ENCODE data around the gene PLAGL2. TPM values are rescaled to one million over a fixed set of nuclear protein-coding genes. Genes with fewer than 3 reads are reported as not detected.

Gene PLAGL2
- 2.9 and 3.2 TPM in 2 replicates for total RNA-seq

DNA sequence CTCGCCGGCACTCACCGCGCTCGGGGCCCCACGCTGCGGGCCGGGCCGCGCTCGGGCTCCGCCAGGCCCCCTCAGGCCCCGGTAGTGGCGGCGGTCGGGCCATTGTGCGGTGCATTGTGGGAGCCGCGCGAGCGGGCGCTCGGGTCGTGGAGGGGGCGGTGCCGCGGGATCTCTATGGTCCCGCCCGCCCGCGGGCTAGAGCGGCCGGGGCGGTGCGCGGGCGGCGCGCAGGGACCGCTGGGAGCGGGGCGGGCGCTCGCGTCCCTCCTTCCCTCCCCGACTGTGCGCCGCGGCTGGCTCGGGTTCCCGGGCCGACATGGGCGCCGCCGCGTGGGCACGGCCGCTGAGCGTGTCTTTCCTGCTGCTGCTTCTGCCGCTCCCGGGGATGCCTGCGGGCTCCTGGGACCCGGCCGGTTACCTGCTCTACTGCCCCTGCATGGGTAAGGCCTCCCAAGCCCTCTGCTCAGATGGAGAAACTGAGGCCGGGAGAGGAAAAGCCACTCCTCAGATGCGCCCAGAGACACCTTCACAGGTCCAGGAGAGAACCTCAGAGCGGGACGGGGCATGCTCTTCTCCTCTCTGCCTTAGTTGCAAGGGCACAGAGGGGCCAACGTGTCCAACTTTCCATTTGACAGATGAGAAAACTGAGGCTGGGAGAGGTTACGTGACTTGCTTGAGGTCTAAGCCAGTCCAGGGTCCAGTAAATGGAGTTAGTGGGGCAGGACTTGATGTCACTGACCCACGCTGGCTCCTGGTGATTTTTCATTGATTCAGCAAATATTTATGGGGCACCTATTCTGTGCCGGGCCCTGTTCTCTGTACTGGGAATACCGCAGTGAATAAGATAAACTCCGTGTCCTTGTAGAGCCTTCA lies at the start of gene PLAGL2, which contains the start of gene POFUT1:
Gene PLAGL2 (minus strand): TSS at position 118 of the 873 bp plus-strand sequence. CDS start 5,565 bp downstream, outside the sequence.
Gene POFUT1 (plus strand): TSS at position 255 of the 873 bp plus-strand sequence. CDS start 62 bp downstream, at position 317.

Other genes with a start within 250 kb of the PLAGL2 start
- gene XKR7, start 239.6 kb downstream of the PLAGL2 start, total RNA-seq = under 0.01 TPM in 1 of 2 replicates, not detected in the other
- gene CCM2L, start 197.3 kb downstream of the PLAGL2 start, total RNA-seq = under 0.01 TPM in 1 of 2 replicates, not detected in the other
- gene HCK, start 155.5 kb downstream of the PLAGL2 start, total RNA-seq = not detected in 2 replicates
- 29.2 and 34.2 TPM in 2 replicates for gene TM9SF4, start 98.0 kb downstream of the PLAGL2 start, total RNA-seq
- gene POFUT1, start 137 bp upstream of the PLAGL2 start, total RNA-seq = 30.8 and 48.0 TPM in 2 replicates
- 13.9 and 14.0 TPM in 2 replicates for gene KIF3B, start 69.9 kb upstream of the PLAGL2 start, total RNA-seq
- 18.8 and 20.5 TPM in 2 replicates for gene ASXL1, start 150.6 kb upstream of the PLAGL2 start, total RNA-seq